ENCODE measurements around the gene TMEM181.
"Not testable (repeated sequence)": the region's sequence is repeated elsewhere in the genome, so short reads cannot be mapped to it uniquely, and the experiment has no call there.

The TMEM181 gene

DNA sequence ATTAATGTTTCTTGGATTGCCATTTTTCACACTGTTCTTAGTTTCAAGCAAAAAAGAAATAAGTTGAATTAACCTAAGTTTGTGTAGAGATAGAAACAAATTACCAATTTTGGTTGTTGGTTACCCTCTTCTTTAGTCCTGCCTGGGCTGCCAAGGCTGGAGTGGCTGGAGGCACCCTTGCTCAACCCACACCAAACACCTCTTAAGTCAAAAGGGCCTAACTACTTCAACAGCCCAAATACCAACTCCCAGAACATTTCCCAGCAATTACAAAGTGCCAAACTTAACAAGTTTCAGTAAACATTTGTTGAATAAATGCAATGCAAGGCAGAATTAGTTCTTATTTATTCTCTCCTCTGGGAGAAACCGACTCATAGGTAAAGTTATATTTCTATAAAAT is 38.1 kb upstream of the TMEM181 start:
- DNase-seq (ENCODE audit: insufficient read length) (no peak), FAIRE-seq (no peak)

DNA sequence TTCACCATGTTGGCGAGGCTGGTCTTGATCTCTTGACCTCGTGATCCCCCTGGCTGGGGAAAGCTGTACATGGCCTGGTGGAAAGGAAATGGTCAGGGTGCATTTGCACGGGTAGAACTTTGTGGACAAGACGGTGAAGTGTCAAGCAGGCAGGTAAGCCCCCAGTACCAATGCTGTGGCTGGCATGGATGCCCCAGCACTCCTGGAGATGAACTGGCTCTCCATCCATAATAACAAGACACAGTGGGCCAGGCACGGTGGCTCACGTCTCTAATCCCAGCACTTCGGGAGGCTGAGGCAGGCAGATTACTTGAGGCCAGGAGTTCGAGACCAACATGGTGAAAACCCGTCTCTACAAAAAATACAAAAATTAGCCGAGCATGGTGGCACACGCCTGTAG is 37.3 kb upstream of the TMEM181 start:
- FAIRE-seq, result no peak

More for the DNA sequence above, 38.1 kb upstream of the TMEM181 start:
- TF ChIP-seq POLR2AphosphoS5 (IDR thresholded peaks at IDR 0.05; ENCODE audit: low read depth, low read length), result no peak
- no peak for TF ChIP-seq POLR2A (IDR thresholded peaks at IDR 0.05; ENCODE audit: low read depth, low read length)
- no peak for TF ChIP-seq TAF1 (IDR thresholded peaks at IDR 0.05; ENCODE audit: borderline replicate concordance, low read depth, low read length)

DNA sequence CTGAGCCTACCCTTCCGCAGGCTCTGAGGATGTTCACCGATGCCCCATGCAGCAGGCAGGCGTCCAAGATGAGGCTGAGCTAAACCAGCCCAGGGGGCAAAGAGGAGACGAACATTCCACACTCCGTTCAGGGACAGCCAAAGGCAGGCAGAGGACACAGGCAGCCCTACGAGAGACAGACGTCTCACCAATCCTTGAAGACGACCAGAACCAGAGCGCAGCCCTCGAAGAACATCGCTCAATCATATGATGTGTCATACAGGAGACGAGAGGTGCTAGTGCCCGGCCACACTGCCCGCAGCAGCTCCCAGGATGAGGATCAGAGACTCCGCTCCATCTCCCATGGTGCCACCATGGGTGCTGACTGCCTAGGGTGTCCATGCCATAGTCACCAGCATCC is 35.6 kb upstream of the TMEM181 start:
- TF ChIP-seq POLR2AphosphoS5 (IDR thresholded peaks at IDR 0.05; ENCODE audit: low read depth, low read length) (no peak), POLR2A (IDR thresholded peaks at IDR 0.05; ENCODE audit: low read depth, low read length) (no peak), TAF1 (IDR thresholded peaks at IDR 0.05; ENCODE audit: borderline replicate concordance, low read depth, low read length) (no peak)
- DNase-seq (ENCODE audit: insufficient read length), result no peak
- no peak for FAIRE-seq

More for the DNA sequence above, 37.3 kb upstream of the TMEM181 start:
- TF ChIP-seq TAF1 (IDR thresholded peaks at IDR 0.05; ENCODE audit: borderline replicate concordance, low read depth, low read length), result no peak
- no peak for TF ChIP-seq POLR2A (IDR thresholded peaks at IDR 0.05; ENCODE audit: low read depth, low read length)
- TF ChIP-seq POLR2AphosphoS5 (IDR thresholded peaks at IDR 0.05; ENCODE audit: low read depth, low read length), result no peak
- DNase-seq (ENCODE audit: insufficient read length), result no peak

DNA sequence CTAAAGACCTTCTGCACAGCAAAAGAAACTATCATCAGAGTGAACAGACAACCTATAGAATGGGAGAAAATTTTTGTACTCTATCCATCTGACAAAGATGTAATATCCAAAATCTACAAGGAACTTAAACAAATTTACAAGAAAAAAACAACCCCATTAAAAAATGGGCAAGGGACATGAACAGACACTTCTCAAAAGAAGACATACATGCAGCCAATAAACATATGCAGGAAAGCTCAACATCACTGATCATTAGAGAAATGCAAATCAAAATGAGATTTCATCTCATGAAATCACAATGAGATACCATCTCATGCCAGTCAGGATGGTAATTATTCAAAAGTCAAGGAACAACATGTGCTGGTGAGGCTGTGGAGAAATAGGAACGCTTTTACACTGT is 32.0 kb upstream of the TMEM181 start:
- DNase-seq (ENCODE audit: insufficient read length); FAIRE-seq: not testable (repeated sequence)

DNA sequence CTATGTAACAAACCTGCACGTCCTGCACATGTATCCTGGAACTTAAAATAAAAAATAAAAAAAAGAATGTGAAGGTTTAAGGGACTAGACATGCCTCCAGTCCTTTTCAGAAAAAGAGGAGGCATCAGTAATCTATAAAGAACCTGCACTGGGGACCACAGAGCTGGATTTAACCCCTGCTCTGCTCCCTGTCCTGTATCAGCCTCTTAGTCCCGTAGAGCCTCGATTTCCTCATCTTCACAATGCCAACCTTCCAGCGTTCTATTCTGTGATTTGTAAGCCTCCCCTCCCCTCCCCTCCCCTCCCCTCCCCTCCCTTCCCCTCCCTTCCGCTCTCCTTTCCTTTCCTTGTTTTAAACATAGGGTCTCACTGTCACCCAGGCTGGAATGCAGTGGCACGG is 31.1 kb upstream of the TMEM181 start:
- FAIRE-seq (no peak), DNase-seq (ENCODE audit: insufficient read length) (no peak)
- TF ChIP-seq POLR2AphosphoS5 (IDR thresholded peaks at IDR 0.05; ENCODE audit: low read depth, low read length) (no peak), POLR2A (IDR thresholded peaks at IDR 0.05; ENCODE audit: low read depth, low read length) (no peak), TAF1 (IDR thresholded peaks at IDR 0.05; ENCODE audit: borderline replicate concordance, low read depth, low read length) (no peak)

DNA sequence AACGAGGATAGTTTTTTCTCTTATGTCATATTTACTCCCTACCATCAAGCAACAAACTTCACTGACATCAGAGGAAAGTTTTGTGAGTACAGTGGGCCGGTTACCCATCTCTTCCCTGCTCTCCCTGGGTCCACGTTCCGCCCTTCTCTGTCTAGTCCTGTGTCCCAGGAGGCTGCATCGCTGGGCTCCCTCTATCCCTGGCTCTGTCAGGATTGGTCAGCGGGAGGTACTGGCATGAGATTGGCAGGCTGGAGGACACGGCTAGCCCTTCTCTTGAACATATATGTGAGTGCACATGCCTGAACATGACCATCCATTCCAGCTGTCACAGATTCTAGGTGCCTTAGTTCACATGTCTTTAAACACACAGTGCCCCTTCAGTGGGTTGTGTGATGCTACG is 30.3 kb upstream of the TMEM181 start:
- FAIRE-seq (no peak), DNase-seq (ENCODE audit: insufficient read length) (no peak)
- TF ChIP-seq POLR2A (IDR thresholded peaks at IDR 0.05; ENCODE audit: low read depth, low read length) (no peak), POLR2AphosphoS5 (IDR thresholded peaks at IDR 0.05; ENCODE audit: low read depth, low read length) (no peak), TAF1 (IDR thresholded peaks at IDR 0.05; ENCODE audit: borderline replicate concordance, low read depth, low read length) (no peak)

DNA sequence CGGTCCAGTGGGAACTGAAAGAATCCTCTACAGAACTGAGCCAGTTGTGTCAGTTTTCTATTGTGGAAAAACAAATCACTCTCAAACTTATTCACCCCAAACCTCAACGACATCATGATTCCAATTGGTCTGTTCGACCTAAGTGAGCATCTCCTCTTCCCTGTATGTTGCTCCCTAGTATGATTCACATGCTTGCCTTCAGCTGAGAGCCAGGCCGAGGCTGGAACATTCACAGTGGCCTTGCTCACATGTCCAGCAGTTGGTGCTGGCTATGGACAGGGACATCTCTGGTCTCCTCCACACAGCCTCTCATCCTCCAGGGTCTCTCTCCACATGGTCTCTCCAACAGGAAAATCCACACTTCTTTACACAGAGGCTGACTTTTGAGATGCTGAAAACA is 28.3 kb upstream of the TMEM181 start:
- DNase-seq (ENCODE audit: insufficient read length) (no peak), FAIRE-seq (no peak)
- TF ChIP-seq POLR2A (IDR thresholded peaks at IDR 0.05; ENCODE audit: low read depth, low read length) (no peak), TAF1 (IDR thresholded peaks at IDR 0.05; ENCODE audit: borderline replicate concordance, low read depth, low read length) (no peak), POLR2AphosphoS5 (IDR thresholded peaks at IDR 0.05; ENCODE audit: low read depth, low read length) (no peak)

DNA sequence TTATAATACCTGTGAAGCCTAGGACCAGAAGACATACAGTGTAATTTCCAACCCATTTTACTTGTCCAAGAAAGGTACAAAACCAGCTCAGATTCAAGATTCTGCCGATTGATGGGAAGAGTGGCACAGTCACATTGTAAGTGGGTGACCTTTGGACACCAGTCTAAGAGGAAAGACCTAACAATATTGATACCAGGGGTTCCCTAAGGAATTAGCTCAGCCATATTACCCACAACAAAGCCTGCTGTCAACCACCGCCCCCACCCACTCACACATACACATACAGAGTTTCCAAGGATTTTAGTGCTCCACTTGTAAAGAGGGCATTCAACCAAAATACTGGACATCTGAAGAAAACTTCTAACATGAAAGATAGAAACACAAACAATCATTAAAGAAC is 27.9 kb upstream of the TMEM181 start:
- DNase-seq (ENCODE audit: insufficient read length), result no peak
- no peak for TF ChIP-seq POLR2A (IDR thresholded peaks at IDR 0.05; ENCODE audit: low read depth, low read length)
- TF ChIP-seq POLR2AphosphoS5 (IDR thresholded peaks at IDR 0.05; ENCODE audit: low read depth, low read length), result no peak
- no peak for TF ChIP-seq TAF1 (IDR thresholded peaks at IDR 0.05; ENCODE audit: borderline replicate concordance, low read depth, low read length)
- no peak for FAIRE-seq

DNA sequence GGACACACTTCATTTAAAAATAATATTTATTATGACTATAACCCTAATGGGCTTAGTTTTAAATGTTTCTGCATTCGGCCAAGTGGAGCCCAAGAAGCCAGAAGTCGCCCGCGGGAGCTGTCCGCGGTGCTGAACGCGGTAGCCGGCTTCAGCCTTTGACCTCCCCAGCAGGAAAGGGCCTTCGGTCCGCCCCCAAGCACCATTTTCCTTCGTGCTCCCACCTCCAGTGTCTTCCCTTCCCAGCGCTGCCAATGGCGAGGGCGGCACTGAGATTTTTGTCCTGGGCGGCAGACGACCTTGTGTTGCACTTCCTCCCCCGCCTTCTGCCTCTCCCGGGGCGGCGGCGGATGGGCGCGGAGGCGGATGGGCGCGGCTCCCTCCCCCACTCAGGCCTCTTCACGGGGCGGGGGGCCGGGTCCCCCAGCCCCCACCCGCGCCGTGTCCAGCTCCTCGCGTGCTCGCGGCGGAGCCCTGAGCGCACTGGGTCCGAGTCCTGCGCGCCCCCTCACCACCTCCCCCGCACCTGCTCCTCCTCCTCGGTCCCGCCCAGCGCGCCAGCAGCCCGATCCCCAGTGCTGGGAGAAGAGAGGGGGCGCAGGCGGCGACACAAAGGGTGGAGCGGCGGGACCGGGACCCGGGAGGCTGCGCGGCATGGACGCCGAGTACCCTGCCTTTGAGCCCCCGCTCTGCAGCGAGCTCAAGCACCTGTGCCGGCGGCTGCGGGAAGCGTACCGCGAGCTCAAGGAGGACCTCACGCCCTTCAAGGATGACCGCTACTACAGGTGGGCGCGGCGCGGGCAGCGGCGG is 23.6 kb upstream of the TMEM181 start:
- FAIRE-seq (no peak), DNase-seq (ENCODE audit: insufficient read length) (peak; percentile 76)
- TF ChIP-seq POLR2AphosphoS5 (IDR thresholded peaks at IDR 0.05; ENCODE audit: low read depth, low read length), result no peak
- no peak for TF ChIP-seq POLR2A (IDR thresholded peaks at IDR 0.05; ENCODE audit: low read depth, low read length)
- TF ChIP-seq TAF1 (IDR thresholded peaks at IDR 0.05; ENCODE audit: borderline replicate concordance, low read depth, low read length), result no peak

DNA sequence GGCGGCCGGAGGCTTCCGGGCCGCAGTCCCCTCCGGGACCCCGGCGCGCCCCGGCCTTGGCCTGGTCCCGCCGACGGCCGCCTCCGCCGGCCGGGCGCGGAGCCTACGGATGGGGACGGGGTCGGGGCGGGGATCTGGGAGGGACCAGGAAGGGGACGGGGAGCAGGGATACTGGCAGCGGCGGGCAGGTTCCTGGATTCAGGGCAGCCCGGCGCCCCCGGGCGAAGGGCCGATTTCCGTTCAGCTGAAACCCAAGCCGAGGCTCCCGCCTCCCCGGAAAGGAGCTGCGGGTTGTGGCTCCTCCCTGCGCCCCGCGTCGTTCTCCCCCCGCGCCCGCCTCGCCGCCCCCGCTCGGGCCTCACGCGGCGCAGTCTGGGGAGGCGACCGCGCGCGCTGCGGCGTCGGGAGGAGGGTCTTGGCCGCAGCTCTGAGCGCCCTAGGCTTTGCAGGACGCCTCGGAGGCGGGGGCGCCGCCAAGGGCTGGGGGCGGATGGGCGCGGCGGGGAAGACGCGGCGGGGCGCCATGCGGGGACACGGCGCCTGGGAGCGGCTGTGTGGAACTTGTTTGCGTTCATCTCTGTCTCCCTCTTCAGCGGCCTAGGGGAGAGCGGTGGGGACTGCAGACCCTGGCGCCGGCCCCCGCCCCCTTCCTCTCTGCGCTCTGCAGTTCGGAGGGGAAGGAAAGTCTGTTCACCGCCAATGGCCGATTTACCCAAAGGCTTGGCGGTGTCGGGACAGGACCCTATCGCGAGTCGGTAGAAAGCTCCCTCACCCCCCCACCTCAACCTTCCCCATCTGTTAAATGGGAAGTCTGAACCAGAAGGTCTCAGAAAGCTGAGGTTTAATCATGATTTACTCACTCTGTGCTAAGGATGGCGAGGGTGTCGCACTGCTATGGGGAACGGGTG is 22.7 kb upstream of the TMEM181 start:
- FAIRE-seq, result no peak
- no peak for DNase-seq (ENCODE audit: insufficient read length)
- no peak for TF ChIP-seq POLR2A (IDR thresholded peaks at IDR 0.05; ENCODE audit: low read depth, low read length)

DNA sequence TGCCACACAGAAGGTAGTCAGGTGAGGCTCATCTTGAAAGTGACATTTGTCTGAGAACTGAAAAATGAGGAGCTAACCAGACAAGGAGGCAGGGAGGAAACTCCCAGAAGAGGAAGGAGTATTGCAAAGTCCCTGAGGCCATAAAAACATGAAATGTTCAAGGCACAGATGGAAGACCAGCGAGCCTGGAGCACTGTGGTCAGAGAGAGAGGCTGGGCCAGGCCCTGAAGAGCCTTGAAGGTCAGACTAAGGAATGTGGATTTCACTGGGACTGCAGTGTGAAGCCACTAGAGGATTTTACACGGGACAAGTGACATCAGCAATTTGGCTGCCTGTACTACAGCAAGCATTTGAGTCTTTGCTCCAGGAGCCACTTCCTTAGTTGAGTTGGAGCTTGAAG is 21.1 kb upstream of the TMEM181 start:
- no peak for FAIRE-seq
- DNase-seq (ENCODE audit: insufficient read length), result no peak
- TF ChIP-seq POLR2AphosphoS5 (IDR thresholded peaks at IDR 0.05; ENCODE audit: low read depth, low read length) (no peak), TAF1 (IDR thresholded peaks at IDR 0.05; ENCODE audit: borderline replicate concordance, low read depth, low read length) (no peak), POLR2A (IDR thresholded peaks at IDR 0.05; ENCODE audit: low read depth, low read length) (no peak)

DNA sequence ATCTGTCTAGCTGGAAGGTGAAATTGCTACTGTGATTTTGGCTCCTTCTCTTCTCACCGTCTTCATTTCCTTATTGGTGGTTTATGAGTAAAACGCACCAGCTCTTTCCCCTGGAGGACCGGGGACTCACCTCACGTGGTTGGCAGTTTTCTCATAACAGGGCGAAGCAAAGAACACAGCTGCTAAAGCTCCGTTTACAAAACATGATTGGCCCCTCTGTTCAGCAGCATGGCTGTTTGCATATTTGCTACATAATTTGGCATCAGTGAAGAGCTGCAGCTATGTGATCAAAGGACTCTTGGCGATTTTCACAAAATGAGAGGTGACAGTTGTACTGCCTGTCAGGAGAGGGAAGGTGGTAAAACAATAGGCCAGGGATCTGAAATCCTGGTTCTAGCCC is 20.5 kb upstream of the TMEM181 start:
- TF ChIP-seq TAF1 (IDR thresholded peaks at IDR 0.05; ENCODE audit: borderline replicate concordance, low read depth, low read length) (no peak), POLR2AphosphoS5 (IDR thresholded peaks at IDR 0.05; ENCODE audit: low read depth, low read length) (no peak), POLR2A (IDR thresholded peaks at IDR 0.05; ENCODE audit: low read depth, low read length) (no peak)
- no peak for DNase-seq (ENCODE audit: insufficient read length)
- no peak for FAIRE-seq

Data from GM12892 (cell line).